T-cell (primary cell): ENCODE results near the gene LIPE. TPM values are rescaled to one million over a fixed set of nuclear protein-coding genes. Genes with fewer than 3 reads are reported as not detected.

Source experiments
- ATAC-seq, 4 experiments: fragments of 200-7000 bp in 3 of 4; fragments of 150-1000 bp in 1 of 4; cut with Tn5 transposase; replicated peaks in 1 of 4; 1 replicate in 3 of 4; 2 replicates in 1 of 4; pipeline ENCODE4 v1.10.0; 2021; ENCODE audit warnings: moderate library complexity in 3 of 4, mild to moderate bottlenecking in 2 of 4, moderate number of reproducible peaks in 1 of 4
- CTCF ChIA-PET, 2 donors: fragments of 300-600 bp; sonication (Branson Sonifier 250); formaldehyde crosslinking; loops; one replicate each; lab custom pipeline; 2022; ENCODE audit warnings: antibody characterized with exemption in 2 of 2; lab: Charles Lee
- POLR2A ChIA-PET, 2 donors: fragments of 300-600 bp; sonication (Branson Sonifier 250); formaldehyde crosslinking; loops; one replicate each; lab custom pipeline; 2022; ENCODE audit warnings: antibody characterized with exemption in 2 of 2; lab: Charles Lee
- DNase-seq, 35 experiments: peaks; one replicate each; pipeline versions ENCODE4 v3.0.0 to v3.0.0-alpha.2; 2013 to 2023
- H3K27ac ChIP-seq: one replicate; pipeline ENCODE4 v1.5.1; 2013; ENCODE audit warnings: low read length
- H3K27me3 ChIP-seq, 2 experiments: replicated peaks in 1 of 2; 1 replicate in 1 of 2; 2 replicates in 1 of 2; pipeline versions ENCODE4 v1.6.1 to v1.7.0; 2013; ENCODE audit warnings: low read length in 1 of 2, mixed read lengths in 1 of 2; ENCODE audit not compliant: control insufficient read depth in 2 of 2, insufficient read depth in 2 of 2; ENCODE audit errors: extremely low read depth in 1 of 2
- H3K36me3 ChIP-seq, 2 donors: 1 replicate in 1 of 2; 2 replicates in 1 of 2; pipeline versions ENCODE4 v1.6.1 to v1.7.0; 2013; ENCODE audit warnings: low read length in 1 of 2; ENCODE audit not compliant: control insufficient read depth in 2 of 2, insufficient read depth in 1 of 2; ENCODE audit errors: extremely low read depth in 1 of 2
- H3K4me1 ChIP-seq, 2 experiments: 1 replicate in 1 of 2; 2 replicates in 1 of 2; pipeline versions ENCODE4 v1.6.1 to v1.7.0; 2013; ENCODE audit warnings: low read length in 2 of 2, mixed read lengths in 1 of 2; ENCODE audit not compliant: insufficient read depth in 2 of 2, control insufficient read depth in 1 of 2; ENCODE audit errors: extremely low read depth in 1 of 2
- H3K4me3 ChIP-seq, 2 donors: 1 replicate in 1 of 2; 2 replicates in 1 of 2; pipeline versions ENCODE4 v1.5.1 to v1.7.0; 2013; ENCODE audit warnings: mild to moderate bottlenecking in 2 of 2, low read length in 1 of 2, moderate library complexity in 1 of 2; ENCODE audit not compliant: control insufficient read depth in 1 of 2; ENCODE audit errors: extremely low read depth in 1 of 2
- H3K9me3 ChIP-seq: 2 replicates; pipeline ENCODE4 v1.7.0; 2013
- H3K27ac Mint-ChIP-seq, 2 donors: one replicate each; pipeline ENCODE4 v1.8.0; 2020 to 2021; ENCODE audit warnings: mild to moderate bottlenecking in 2 of 2, mixed read lengths in 2 of 2
- H3K27me3 Mint-ChIP-seq, 2 donors: one replicate each; pipeline ENCODE4 v1.8.0; 2021 to 2022; ENCODE audit warnings: mixed read lengths in 2 of 2
- H3K36me3 Mint-ChIP-seq: one replicate; pipeline ENCODE4 v1.8.0; 2021; ENCODE audit warnings: mixed read lengths
- H3K4me1 Mint-ChIP-seq, 3 donors: one replicate each; pipeline ENCODE4 v1.8.0; 2020 to 2022; ENCODE audit warnings: mixed read lengths in 3 of 3, mild to moderate bottlenecking in 1 of 3
- H3K4me3 Mint-ChIP-seq, 3 donors: one replicate each; pipeline ENCODE4 v1.8.0; 2020 to 2022; ENCODE audit warnings: mild to moderate bottlenecking in 3 of 3, mixed read lengths in 3 of 3, moderate library complexity in 3 of 3
- H3K9me3 Mint-ChIP-seq, 3 donors: one replicate each; pipeline ENCODE4 v1.8.0; 2020 to 2022; ENCODE audit warnings: mixed read lengths in 3 of 3
- WGBS: methylation state at CpG from one replicate; pipeline ENCODE4 v1.1.5; 2013; ENCODE audit warnings: missing lambda C conversion rate; ENCODE audit not compliant: insufficient coverage; 5-methylcytosine and 5-hydroxymethylcytosine counted together
- total RNA-seq, 35 experiments: library from RNA in 6 of 35; stranded (reverse) in 6 of 35; fragments of 120-200 nt in 1 of 35; gene quantifications; one replicate each; pipeline versions ENCODE4 v1.2.1 to v1.2.4 and lab custom pipeline; 2013 to 2026

The LIPE gene
- total RNA-seq, 5 donors from 2014 or later (not counting 1 experiment from before 2014, with no cell fraction given), result 16.2 to 44.4 (median 34.8) TPM

DNA sequence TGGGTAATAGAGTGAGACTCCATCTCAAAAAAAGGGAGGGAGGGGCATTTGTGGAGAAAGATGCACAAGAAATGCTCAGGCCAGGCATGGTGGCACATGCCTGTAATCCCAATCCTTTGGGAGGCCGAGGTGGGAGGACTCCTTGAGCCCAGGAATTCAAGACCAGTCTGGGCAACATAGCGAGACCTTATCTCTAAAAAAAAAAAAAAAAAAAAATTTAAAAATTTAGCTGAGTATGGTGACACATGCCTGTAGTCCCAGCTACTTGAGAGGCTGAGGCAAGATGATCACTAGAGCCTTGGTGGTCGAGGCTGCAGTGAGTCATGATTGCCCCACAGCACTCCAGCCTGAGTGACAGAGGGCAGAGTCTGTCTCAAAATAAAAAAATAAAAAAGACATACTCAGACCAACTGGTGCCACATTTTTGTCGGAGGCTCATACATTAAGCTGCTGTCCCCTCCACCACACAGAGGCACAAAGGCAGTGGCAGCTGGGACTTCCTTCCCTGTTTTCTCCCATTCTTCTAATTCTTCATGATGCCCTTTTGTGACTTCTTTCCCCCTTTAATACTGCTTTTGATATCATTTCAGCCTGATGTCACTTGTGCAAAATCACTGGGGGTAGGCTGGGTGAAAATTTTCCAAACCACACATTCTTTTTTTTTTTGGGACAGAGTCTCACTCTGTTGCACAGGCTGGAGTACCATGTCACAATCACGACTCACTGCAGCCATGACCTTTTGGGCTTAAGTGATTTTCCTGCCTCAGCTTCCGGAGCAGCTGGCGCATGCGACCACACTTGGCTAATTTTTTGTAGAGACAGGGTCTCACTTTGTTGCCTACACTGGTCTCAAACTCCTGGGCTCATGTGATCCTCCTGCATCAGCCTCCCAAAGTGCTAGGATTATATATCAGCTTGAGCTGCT is 42.4 kb upstream of the LIPE start:
- Histone ChIP-seq H3K4me3 (no peak overlapping the region), H3K9me3 (no peaks in the 10 kb centered on the region), H3K27me3 (no peaks in the 10 kb centered on the region), H3K4me1 (no peaks in the 10 kb centered on the region), H3K27ac (no peak overlapping the region), H3K36me3 (no peaks in the 10 kb centered on the region)
- no peak overlapping the region for H3K27ac Mint-ChIP-seq
- ChIA-PET CTCF (no interaction called here), POLR2A (no interaction called here)
- H3K4me3 Mint-ChIP-seq, result no peak overlapping the region
- 35% methylated on average over 5 of the region's 8 CpGs for WGBS
- no peak for ATAC-seq
- no peaks in the 10 kb centered on the region for H3K9me3 Mint-ChIP-seq
- peaks cover 9 to 21% (median 12%) of the 10 kb centered on the region in 3 donors for H3K4me1 Mint-ChIP-seq
- no peak for DNase-seq
- H3K36me3 Mint-ChIP-seq, result no peaks in the 10 kb centered on the region
- H3K27me3 Mint-ChIP-seq, result peaks cover 0 to 11% of the 10 kb centered on the region in 2 donors

DNA sequence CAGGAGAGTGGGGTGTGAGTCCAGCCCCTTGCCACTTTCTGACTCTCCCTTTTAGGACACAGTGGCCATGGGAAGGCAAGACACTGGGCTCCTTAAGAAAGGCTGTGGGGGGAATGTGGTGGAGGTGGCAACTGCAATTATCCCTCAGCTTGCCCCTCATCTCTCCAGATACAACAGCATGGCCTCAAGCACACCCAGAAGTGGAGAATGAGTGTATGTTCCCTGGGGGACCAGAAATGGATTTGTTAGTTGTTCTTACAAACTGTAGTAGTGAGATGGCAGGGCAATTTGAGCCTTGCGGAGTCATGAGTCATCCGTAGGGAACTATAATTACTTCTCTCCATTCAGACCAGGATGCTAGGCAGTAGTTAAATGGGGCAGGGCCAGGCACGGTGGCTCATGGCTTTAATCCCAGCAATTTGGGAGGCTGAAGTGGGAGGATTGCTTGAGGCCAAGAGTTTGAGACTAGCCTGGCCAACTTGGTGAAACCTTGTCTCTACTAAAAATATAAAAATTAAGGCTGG is 41.1 kb upstream of the LIPE start:
- POLR2A ChIA-PET, result no interaction called here
- Histone ChIP-seq H3K9me3 (no peaks in the 10 kb centered on the region), H3K4me1 (no peaks in the 10 kb centered on the region), H3K27ac (no peak overlapping the region), H3K27me3 (no peaks in the 10 kb centered on the region), H3K36me3 (no peaks in the 10 kb centered on the region), H3K4me3 (no peak overlapping the region)
- ATAC-seq, result no peak
- no peaks in the 10 kb centered on the region for H3K9me3 Mint-ChIP-seq
- H3K4me1 Mint-ChIP-seq, result peaks cover 9 to 21% (median 12%) of the 10 kb centered on the region in 3 donors
- no peak for DNase-seq
- CTCF ChIA-PET, result no interaction called here
- H3K36me3 Mint-ChIP-seq, result no peaks in the 10 kb centered on the region
- peaks cover 0 to 11% of the 10 kb centered on the region in 2 donors for H3K27me3 Mint-ChIP-seq
- H3K4me3 Mint-ChIP-seq, result no peak overlapping the region
- H3K27ac Mint-ChIP-seq, result no peak overlapping the region
- WGBS, result no CpG with 5 or more reads among the region's 3 CpGs

DNA sequence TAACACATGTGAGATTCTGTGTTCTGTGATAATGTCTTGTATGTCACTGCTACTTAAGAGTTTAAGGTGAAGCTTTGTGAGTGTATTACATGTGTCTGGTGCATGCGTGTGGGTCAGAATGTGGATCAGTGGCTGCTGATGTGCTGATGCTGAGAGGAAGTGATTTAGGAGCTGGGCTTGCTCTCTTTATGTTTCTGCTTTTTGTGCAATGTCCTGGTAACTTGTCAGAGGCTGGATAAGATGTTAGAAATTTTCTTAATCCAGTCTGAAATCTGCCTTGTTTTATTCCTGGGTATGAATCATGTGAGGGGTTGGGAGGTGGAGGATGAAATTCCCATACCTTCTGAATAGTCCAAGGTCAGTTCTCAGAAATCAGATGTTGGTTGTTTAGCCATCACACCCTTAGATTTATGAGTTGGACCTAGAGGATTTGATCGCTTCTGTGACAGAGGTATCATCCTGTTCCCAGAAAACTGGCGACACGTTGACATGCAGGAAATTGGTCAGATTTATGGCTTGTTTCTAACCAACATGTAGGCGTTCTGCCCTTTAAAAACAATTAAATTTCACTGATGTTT is 40.1 kb upstream of the LIPE start:
- ChIA-PET POLR2A (no interaction called here), CTCF (interaction anchor here in 1 of 2 donors (1.1 kb wide), 1 partner anchor 13 kb away, joined by 3 read pairs; no protein-coding TSS in a partner anchor)
- H3K4me1 ChIP-seq, result no peaks in the 10 kb centered on the region
- Mint-ChIP-seq H3K4me1 (peaks cover 9 to 21% (median 12%) of the 10 kb centered on the region in 3 donors), H3K27ac (no peak overlapping the region), H3K9me3 (no peaks in the 10 kb centered on the region), H3K4me3 (no peak overlapping the region), H3K36me3 (no peaks in the 10 kb centered on the region), H3K27me3 (peaks cover 0 to 2% of the 10 kb centered on the region in 2 donors)
- H3K4me3 ChIP-seq, result no peak overlapping the region
- H3K27ac ChIP-seq, result no peak overlapping the region
- WGBS, result 78% methylated on average over 1 of the region's 5 CpGs
- no peak for DNase-seq
- no peak for ATAC-seq
- H3K36me3 ChIP-seq, result no peaks in the 10 kb centered on the region
- no peaks in the 10 kb centered on the region for H3K27me3 ChIP-seq
- H3K9me3 ChIP-seq, result no peaks in the 10 kb centered on the region

DNA sequence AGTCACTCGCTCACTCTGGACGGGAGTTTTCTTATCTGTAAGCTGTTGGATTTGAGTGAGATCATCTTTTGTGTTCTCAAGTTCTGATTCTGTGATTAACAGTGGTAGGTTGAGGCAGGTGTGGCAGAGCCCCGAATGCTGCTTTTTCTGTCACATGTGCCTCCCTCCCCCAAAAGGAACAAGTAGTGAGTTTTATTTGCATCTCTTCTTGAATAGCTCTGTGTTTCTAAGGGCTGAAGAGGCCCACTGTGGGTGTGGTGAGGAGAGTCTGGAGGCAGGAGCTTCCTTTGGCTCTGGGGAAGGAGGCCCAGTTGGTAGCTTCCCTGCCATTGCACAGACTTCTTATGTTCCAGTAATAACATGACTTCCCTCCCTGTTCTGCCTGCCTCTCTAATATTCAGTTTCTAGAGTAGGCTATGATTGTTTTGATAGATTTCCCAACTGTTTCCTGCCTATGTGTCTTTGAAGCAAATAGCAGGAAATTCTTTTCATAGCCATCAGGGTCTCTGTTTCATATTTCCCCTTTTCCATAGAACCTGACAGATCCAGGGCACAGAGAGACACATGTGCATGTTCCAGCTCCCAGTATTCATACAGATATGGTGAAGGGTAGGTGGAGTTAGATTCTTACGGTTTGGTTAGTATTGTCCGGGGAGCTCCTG is 39.5 kb upstream of the LIPE start:
- no peaks in the 10 kb centered on the region for H3K4me1 ChIP-seq
- no peak overlapping the region for H3K4me3 ChIP-seq
- WGBS, result 81% methylated on average over 2 of the region's 5 CpGs
- Mint-ChIP-seq H3K9me3 (no peaks in the 10 kb centered on the region), H3K36me3 (no peaks in the 10 kb centered on the region), H3K4me1 (peaks cover 9 to 21% (median 12%) of the 10 kb centered on the region in 3 donors), H3K27ac (no peak overlapping the region), H3K4me3 (no peak overlapping the region), H3K27me3 (no peaks in the 10 kb centered on the region)
- DNase-seq (no peak), ATAC-seq (no peak)
- no peaks in the 10 kb centered on the region for H3K36me3 ChIP-seq
- ChIA-PET CTCF (interaction anchor here in 1 of 2 donors (1.1 kb wide), 1 partner anchor 14 kb away, joined by 3 read pairs; no protein-coding TSS in a partner anchor), POLR2A (no interaction called here)
- no peaks in the 10 kb centered on the region for H3K9me3 ChIP-seq
- H3K27me3 ChIP-seq, result no peaks in the 10 kb centered on the region
- no peak overlapping the region for H3K27ac ChIP-seq

DNA sequence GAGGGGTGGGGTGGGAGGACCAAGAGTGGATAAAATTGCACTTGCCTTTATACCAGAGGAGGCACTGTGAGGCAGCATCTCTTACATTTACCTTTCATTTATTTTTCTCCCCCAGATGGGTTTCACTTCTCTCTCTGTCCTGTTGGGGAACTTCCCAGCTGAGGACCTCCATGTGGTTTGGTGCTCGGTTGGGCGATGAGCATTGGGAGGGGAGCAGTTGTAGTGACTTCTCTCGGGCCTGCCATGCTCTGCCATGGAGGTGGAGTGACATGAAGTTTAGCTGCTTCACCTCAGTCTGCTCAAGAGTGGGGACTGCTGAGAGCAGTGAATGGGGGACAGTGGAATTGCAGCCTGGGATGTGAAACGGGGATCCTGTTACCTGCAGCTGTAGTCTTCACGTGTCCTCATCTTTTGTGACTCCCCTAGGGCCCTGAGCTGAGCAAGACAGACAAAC is 38.7 kb upstream of the LIPE start:
- no peak overlapping the region for H3K4me3 Mint-ChIP-seq
- CTCF ChIA-PET, result interaction anchor here in 1 of 2 donors (1.1 kb wide), 1 partner anchor 14 kb away, joined by 3 read pairs; no protein-coding TSS in a partner anchor
- no peaks in the 10 kb centered on the region for H3K36me3 Mint-ChIP-seq
- no peak overlapping the region for H3K4me3 ChIP-seq
- no peaks in the 10 kb centered on the region for H3K4me1 ChIP-seq
- no peaks in the 10 kb centered on the region for H3K27me3 Mint-ChIP-seq
- peaks cover 9 to 21% (median 12%) of the 10 kb centered on the region in 3 donors for H3K4me1 Mint-ChIP-seq
- no peak overlapping the region for H3K27ac Mint-ChIP-seq
- WGBS, result 67% methylated on average over 3 of the region's 5 CpGs
- no peaks in the 10 kb centered on the region for H3K36me3 ChIP-seq
- no peaks in the 10 kb centered on the region for H3K9me3 ChIP-seq
- H3K27ac ChIP-seq, result no peak overlapping the region
- H3K9me3 Mint-ChIP-seq, result no peaks in the 10 kb centered on the region
- DNase-seq, result peak in 1 of 35 experiments; percentile 16
- no peaks in the 10 kb centered on the region for H3K27me3 ChIP-seq
- no peak for ATAC-seq
- POLR2A ChIA-PET, result no interaction called here
